GM12873 (cell line): ENCODE measurements around the gene TEX54.

ENCODE experiments used
- TF ChIP-seq, protein P1 (sequence below): IDR thresholded peaks from 2 replicates; pipeline ENCODE4 v1.5.1; 2012; ENCODE audit warnings: low read depth, mild to moderate bottlenecking, moderate library complexity, low read length, control low read depth; ENCODE audit not compliant: insufficient read depth; ENCODE audit errors: missing control alignments

The TEX54 gene

DNA sequence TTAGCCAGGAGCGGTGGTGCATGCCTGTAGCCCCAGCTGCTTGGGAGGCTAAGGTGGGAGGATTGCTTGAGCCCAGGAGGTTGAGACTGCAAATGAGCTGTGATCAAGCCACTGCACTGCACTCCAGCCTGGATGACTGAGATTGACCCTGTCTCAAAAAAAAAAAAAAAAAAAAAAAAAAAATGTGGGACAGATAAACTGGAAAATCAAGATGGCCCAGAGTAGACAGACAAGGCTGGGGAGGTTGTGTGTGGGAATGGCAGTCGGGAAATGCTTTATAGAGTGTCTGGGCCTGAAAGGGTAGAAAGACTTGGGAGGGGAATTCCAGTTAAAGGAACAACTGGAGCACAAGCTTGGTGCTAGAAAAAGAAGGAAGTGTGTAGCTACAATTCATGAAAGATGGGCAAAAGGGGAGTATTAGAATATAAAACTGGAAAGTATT lies 24.9 kb upstream of the TEX54 start:
- TF ChIP-seq, protein P1, sequence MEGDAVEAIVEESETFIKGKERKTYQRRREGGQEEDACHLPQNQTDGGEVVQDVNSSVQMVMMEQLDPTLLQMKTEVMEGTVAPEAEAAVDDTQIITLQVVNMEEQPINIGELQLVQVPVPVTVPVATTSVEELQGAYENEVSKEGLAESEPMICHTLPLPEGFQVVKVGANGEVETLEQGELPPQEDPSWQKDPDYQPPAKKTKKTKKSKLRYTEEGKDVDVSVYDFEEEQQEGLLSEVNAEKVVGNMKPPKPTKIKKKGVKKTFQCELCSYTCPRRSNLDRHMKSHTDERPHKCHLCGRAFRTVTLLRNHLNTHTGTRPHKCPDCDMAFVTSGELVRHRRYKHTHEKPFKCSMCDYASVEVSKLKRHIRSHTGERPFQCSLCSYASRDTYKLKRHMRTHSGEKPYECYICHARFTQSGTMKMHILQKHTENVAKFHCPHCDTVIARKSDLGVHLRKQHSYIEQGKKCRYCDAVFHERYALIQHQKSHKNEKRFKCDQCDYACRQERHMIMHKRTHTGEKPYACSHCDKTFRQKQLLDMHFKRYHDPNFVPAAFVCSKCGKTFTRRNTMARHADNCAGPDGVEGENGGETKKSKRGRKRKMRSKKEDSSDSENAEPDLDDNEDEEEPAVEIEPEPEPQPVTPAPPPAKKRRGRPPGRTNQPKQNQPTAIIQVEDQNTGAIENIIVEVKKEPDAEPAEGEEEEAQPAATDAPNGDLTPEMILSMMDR = no peak

DNA sequence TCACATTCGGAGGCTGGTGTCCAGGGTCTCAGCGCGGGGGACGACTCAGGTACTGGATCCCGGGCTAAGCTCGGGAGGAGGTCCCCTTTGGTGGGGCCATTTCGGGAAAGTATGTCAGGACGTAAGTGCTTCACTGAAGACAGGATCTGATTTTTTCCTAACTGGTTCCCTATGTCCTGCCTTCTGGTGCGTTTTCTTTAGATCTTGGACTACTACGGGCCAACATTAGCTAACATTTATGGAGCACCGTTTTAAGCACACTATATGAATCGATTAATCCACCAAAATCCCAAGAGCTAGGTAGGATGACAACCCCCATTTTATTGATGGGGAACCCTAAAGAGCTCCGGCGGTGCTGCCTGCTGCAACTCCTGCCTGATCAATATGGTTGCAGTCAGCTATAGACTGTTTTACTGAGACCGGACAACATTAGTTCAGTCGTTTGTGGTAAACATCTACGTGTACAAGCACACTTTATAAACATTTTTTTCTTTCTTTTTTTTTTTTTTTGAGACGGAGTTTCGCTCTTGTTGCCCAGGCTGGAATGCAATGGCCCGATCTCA lies 23.8 kb upstream of the TEX54 start:
- TF ChIP-seq, protein P1 = no peak

GRCh38 chr11:62855571-62856332 lies 23.1 kb upstream of the TEX54 start:
- TF ChIP-seq, protein P1 = no peak

GRCh38 chr11:62854825-62855570 lies 22.4 kb upstream of the TEX54 start:
- TF ChIP-seq, protein P1 = no peak

DNA sequence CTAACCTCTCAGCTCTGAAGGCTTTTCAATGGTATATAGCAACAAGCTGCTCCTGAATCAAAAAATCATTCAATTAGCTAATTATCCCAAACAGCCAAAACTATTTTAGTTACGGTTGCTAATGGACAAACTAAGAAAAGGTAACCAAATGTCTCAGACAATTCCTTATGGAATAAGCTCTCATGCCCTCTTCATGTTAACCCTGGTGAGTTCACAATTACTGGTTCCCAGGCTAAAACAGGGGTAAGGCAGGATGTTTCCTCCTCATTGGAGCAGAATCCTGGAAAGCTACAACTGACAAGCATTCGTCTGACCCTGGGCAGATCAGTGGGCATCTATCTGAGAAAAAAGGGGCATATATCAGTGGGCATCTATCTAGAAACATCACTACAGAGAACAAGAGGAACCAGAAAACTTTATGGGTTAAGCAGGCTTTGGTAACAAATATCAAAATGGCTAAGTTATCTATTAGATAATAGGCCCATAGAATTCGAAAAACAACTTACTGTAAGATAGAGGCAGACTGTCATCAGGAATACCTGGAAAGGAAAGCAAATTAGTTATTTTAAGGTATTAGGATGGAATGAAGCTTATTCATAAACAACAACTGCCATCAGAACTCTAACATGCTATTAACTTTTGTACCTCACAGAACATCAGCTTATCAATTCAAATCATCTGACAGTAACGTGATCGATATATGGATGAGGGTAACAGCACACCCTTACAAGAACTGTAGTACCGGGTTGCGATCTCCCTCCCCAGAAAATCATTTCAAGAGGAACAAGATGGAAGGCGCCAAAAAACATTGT lies 21.6 kb upstream of the TEX54 start:
- TF ChIP-seq, protein P1 = no peak

- TF ChIP-seq, protein P1 = no peak
These were observed 20.8 kb upstream of the TEX54 start for GRCh38 chr11:62853279-62853965.
